NCI-H2107 (cell line): ENCODE data around the gene DPP3.
A peak's percentile ranks its signal among the peaks of the same experiment; 100 is the strongest.

ENCODE experiments used
- DNase-seq: peaks from one replicate; lab custom pipeline; 2025; lab: John Stamatoyannopoulos, UW

The DPP3 gene

DNA sequence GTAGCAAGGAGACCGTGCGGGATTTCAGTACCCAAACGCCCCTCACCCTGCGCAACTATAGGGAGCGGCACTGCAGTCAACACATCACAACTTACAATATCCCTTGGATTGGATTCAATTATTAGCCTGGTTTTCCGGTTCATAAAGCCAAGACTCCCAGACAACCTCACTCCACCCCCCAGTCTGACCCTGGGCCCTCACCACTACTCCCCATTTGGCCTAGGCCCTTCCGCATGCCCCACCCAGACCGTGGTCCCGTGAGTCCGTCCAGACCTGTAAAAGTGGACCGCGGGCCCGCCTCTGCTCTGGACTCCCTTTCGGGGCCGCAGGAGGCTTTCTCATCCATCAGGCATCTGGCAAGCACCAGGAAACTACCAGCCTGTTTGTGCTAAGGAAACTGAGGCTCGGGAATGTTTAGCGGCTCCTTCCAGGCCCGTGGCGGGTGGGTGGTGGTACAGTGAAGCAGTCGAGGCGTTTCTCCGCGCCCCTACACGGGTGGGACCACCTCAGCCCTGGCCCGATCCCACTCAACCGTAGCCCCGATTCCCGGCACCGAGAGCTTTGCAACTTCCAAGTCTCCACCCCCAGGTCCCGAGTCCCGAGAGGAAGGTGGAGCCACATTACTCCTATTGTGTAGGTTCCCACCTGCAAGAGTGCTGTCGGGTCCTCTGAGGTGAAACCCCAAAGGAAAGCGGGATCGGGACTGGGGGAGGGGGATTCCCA lies 679 bp upstream of the DPP3 start:
- DNase-seq, result peak; percentile 72

- DNase-seq, result no peak
Observed at GRCh38 chr11:66484806-66485380, 4.7 kb downstream of the DPP3 start.

- DNase-seq, result no peak
Observed at GRCh38 chr11:66488957-66489356, 8.7 kb downstream of the DPP3 start.

DNA sequence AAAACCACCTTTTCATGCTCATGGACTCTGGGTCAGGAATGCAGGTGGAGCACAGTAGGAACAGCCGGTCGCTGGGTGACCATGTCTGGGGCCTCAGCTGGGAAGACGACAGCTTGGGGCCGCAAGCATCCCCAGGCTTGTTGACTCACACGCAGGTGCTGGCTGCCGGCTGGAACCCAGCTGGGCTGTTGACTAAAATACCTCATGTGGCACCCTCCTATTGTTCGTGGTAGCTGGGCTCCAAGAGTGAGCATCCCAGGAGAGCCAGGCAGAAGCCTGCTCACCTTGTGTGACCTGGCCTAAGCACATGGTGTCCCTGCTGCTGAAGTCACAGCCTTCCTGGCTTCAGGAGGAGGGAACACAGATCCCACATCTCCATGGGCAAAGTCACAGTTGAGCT lies 9.4 kb downstream of the DPP3 start:
- peak; percentile 59 for DNase-seq

GRCh38 chr11:66491315-66491935 lies 11.2 kb downstream of the DPP3 start:
- DNase-seq, result no peak

DNA sequence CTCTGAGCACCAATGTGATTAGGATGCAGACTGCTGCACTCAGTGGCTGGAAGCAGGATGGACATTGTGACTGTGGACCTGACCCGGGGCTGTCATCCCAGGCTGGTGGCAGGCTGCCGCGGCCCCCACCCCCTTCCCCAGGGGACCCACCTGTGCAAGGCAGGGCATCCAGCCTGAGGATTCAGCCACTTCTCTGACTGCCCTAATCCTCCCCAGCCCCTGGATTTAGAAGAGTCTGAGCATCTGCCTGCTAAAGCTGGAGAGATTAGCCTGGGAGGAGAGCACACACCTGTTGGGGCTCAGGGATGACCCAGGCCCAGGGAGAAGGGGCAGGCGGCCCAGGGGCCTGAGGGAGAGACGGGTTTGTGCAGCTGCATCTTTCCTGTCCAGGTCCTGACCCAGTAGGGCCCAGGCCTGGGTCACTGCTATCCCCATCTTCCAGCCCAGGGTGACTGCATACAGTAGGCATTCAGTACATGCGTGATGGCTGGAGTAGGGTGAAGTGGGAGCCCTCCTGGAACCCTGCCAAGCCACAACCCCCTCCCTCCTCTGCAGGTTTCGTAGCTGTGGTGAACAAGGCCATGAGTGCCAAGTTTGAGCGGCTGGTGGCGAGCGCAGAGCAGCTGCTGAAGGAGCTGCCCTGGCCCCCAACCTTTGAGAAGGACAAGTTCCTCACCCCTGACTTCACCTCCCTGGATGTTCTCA lies 12.1 kb downstream of the DPP3 start:
- no peak for DNase-seq

GRCh38 chr11:66493130-66493529 lies 12.9 kb downstream of the DPP3 start:
- DNase-seq, result no peak

- no peak for DNase-seq
Observed at GRCh38 chr11:66494458-66494857, 14.2 kb downstream of the DPP3 start.

DNA sequence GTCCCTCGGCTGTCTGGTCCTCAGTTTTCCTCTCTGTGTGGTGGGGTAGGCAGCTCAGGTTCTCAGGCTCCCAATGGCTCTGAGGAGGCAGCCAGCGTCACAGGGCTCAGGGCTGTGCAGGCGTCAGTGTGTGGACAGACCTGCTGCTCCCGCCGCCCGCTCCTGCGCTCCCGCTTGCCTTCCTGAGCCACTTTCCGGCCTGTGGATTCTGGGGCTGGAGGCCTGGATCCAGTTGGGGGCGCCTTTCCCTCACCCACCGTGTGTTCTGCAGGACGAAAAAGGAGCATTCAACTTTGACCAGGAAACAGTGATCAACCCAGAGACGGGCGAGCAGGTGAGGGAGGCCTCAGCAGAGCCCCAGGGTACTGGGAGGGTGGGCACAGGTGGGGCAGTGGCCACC lies 14.7 kb downstream of the DPP3 start:
- DNase-seq, result no peak

GRCh38 chr11:66495401-66495854 lies 15.2 kb downstream of the DPP3 start:
- no peak for DNase-seq

DNA sequence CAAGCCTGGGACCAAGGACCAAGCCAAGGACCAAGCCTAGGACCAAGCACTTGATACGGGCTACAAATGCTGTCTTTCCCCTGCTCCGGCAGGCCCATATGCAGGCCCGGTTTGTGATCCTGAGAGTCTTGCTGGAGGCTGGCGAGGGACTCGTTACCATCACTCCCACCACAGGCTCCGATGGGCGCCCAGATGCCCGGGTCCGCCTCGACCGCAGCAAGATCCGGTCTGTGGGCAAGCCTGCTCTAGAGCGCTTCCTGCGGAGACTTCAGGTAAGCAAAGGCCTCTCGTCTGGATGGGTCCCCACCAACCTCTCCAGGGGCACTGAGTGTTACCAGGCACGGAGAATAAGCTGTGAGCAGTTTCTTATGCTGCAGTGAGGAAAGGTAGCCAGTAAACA lies 17.0 kb downstream of the DPP3 start:
- DNase-seq, result no peak

- DNase-seq, result no peak
Observed at GRCh38 chr11:66498506-66498905, 18.3 kb downstream of the DPP3 start.

GRCh38 chr11:66505276-66505816 lies 25.1 kb downstream of the DPP3 start:
- no peak for DNase-seq

GRCh38 chr11:66509131-66509561 lies 28.9 kb downstream of the DPP3 start:
- DNase-seq, result no peak

DNA sequence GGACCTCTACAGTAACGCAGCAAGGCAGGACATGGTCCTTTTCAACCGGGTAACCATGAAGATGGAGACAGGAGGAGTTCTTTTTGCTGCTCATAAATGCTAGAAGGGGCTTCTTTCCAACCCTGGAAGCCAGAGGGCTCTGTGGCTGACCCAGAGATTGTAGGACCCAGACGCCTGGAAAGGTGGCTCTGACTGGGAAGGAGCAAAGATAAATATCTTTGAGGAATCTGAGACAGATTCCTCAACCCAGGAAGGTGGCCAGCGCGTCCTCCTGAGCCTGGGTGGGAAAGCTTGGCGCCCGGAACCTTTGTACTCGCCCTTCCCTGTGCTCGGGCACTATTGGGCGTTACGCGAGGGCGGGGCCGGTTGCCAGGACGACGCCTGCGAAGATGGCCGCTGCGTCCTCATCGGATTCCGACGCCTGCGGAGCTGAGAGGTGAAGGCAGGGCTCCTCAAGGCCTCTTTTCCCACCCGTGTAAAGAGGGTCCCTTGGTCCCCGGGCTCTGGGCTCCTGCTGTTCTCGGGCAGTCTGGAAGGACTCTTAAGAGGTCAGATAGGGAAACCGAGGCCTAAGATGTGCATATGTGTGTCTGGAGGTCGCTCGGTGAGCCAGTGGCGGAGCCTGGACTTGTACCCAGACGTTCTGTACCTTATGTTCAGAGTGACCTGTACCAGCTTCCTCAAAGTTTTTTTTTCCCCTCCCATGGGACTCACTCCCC lies 30.2 kb downstream of the DPP3 start, which contains the start of gene BBS1:
BBS1 (plus strand) TSS at position 365 of the 719 bp plus-strand sequence; CDS start at position 390, 25 bp downstream.
- peak; percentile 70 for DNase-seq

- DNase-seq, result no peak
Observed at GRCh38 chr11:66510990-66511339, 30.7 kb downstream of the DPP3 start.

GRCh38 chr11:66523611-66524010 lies 43.4 kb downstream of the DPP3 start:
- DNase-seq, result no peak

GRCh38 chr11:66524304-66525040 lies 44.2 kb downstream of the DPP3 start:
- DNase-seq, result no peak

- DNase-seq, result no peak
Observed at GRCh38 chr11:66529069-66529468, 48.8 kb downstream of the DPP3 start.

GRCh38 chr11:66529655-66530054 lies 49.4 kb downstream of the DPP3 start:
- no peak for DNase-seq
